SU-DHL-6 (cell line): Measurements from ENCODE around the gene HIBCH.
"Not testable (repeated sequence)": the region's sequence is repeated elsewhere in the genome, so short reads cannot be mapped to it uniquely, and the experiment has no call there.

Source experiments
- H2AFZ ChIP-seq: fragments of 200-600 bp; sonication (generic); 2 replicates; pipeline ENCODE4 v1.6.1; 2014; ENCODE audit warnings: low read depth, mild to moderate bottlenecking, moderate library complexity, mixed read lengths, antibody characterized with exemption, low read length; ENCODE audit not compliant: severe bottlenecking
- H3F3A ChIP-seq: fragments of 200-600 bp; shearing (Covaris generic); 2 replicates; pipeline ENCODE4 v1.6.0; 2016; ENCODE audit warnings: antibody characterized with exemption, mild to moderate bottlenecking; ENCODE audit not compliant: insufficient read depth
- H3K27ac ChIP-seq: fragments of 200-600 bp; sonication (generic); 2 replicates; pipeline ENCODE4 v1.5.1; 2016; ENCODE audit warnings: low read depth, mild to moderate bottlenecking, low read length, moderate library complexity, mixed read lengths
- H3K27me3 ChIP-seq: fragments of 200-600 bp; sonication (generic), shearing (Covaris generic); 2 replicates; pipeline ENCODE4 v1.6.0; 2014; ENCODE audit warnings: mild to moderate bottlenecking, low read length
- H3K36me3 ChIP-seq: fragments of 200-600 bp; sonication (generic); 2 replicates; pipeline ENCODE4 v1.6.1; 2014; ENCODE audit warnings: mild to moderate bottlenecking, low read length, mixed read lengths
- H3K4me2 ChIP-seq: fragments of 300-600, 200-600 bp; shearing (Covaris generic), sonication (generic); 2 replicates; pipeline ENCODE4 v1.6.0; 2014; ENCODE audit warnings: low read length, low read depth, mild to moderate bottlenecking; ENCODE audit not compliant: poor library complexity, severe bottlenecking
- H3K4me3 ChIP-seq: fragments of 200-600 bp; sonication (generic); 2 replicates; pipeline ENCODE4 v1.5.1; 2014; ENCODE audit warnings: antibody characterized with exemption, low read length, mild to moderate bottlenecking, mixed read lengths; ENCODE audit not compliant: insufficient read depth, poor library complexity, severe bottlenecking
- H3K79me2 ChIP-seq: fragments of 200-600 bp; sonication (generic); 2 replicates; pipeline ENCODE4 v1.6.1; 2014; ENCODE audit warnings: mild to moderate bottlenecking, low read length, moderate library complexity; ENCODE audit not compliant: insufficient read depth
- H3K9ac ChIP-seq: fragments of 200-600 bp; sonication (generic); 2 replicates; pipeline ENCODE4 v1.7.0; 2014; ENCODE audit warnings: mild to moderate bottlenecking, low read length
- H3K9me2 ChIP-seq: fragments of 200-600 bp; sonication (generic); replicated peaks from 2 replicates; pipeline ENCODE4 v1.6.1; 2014; ENCODE audit warnings: low read length; ENCODE audit not compliant: insufficient read depth
- H3K9me3 ChIP-seq: fragments of 200-600 bp; sonication (generic); 2 replicates; pipeline ENCODE4 v1.6.1; 2014; ENCODE audit warnings: low read length, mixed read lengths; ENCODE audit not compliant: insufficient read depth
- H4K20me1 ChIP-seq: fragments of 200-600 bp; sonication (generic); 2 replicates; pipeline ENCODE4 v1.6.1; 2014; ENCODE audit warnings: low read depth, mild to moderate bottlenecking, antibody characterized with exemption, low read length, moderate library complexity, mixed read lengths
- EZH2phosphoT487 ChIP-seq: fragments of 200-600 bp; sonication (generic), shearing (Covaris generic); conservative IDR thresholded peaks from 2 replicates; pipeline ENCODE4 v1.6.1; 2018; ENCODE audit warnings: mild to moderate bottlenecking, antibody characterized with exemption, low read length, moderate library complexity, mixed read lengths
- TF ChIP-seq, protein P1 (sequence below): fragments of 200-600 bp; sonication (generic); IDR thresholded peaks from one replicate; pipeline ENCODE4 v1.5.1; 2017; ENCODE audit warnings: antibody characterized with exemption, mild to moderate bottlenecking, low read length, moderate library complexity; ENCODE audit not compliant: insufficient read depth, poor library complexity, severe bottlenecking

Gene HIBCH

DNA sequence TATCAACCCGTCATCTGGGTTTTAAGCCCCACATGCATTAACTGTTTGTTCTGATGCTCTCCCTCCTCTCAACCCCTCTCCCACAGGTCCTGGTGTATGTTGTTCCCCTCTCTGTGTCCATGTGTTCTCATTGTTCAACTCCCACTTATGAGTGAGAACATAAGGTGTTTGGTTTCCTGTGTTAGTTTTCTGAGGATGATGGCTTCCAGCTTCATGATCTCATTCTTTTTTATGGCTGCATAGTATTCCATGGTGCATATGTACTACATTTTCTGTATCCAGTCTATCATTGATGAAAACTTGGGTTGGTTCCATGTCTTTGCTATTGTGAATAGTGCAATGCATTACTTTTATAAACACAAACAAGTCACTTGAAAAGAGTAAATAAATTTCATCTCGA lies 16.8 kb upstream of the HIBCH start:
- no peak overlapping the region for H3K4me2 ChIP-seq
- no peaks in the 10 kb centered on the region for H3K79me2 ChIP-seq
- no peaks in the 10 kb centered on the region for H3K9me2 ChIP-seq
- H3K27ac ChIP-seq: no peak overlapping the region
- H3K9me3 ChIP-seq: no peaks in the 10 kb centered on the region
- no peak overlapping the region for H3K9ac ChIP-seq
- no peak overlapping the region for H2AFZ ChIP-seq
- no peaks in the 10 kb centered on the region for H3K27me3 ChIP-seq
- H3K36me3 ChIP-seq: no peaks in the 10 kb centered on the region
- TF ChIP-seq, protein P1, sequence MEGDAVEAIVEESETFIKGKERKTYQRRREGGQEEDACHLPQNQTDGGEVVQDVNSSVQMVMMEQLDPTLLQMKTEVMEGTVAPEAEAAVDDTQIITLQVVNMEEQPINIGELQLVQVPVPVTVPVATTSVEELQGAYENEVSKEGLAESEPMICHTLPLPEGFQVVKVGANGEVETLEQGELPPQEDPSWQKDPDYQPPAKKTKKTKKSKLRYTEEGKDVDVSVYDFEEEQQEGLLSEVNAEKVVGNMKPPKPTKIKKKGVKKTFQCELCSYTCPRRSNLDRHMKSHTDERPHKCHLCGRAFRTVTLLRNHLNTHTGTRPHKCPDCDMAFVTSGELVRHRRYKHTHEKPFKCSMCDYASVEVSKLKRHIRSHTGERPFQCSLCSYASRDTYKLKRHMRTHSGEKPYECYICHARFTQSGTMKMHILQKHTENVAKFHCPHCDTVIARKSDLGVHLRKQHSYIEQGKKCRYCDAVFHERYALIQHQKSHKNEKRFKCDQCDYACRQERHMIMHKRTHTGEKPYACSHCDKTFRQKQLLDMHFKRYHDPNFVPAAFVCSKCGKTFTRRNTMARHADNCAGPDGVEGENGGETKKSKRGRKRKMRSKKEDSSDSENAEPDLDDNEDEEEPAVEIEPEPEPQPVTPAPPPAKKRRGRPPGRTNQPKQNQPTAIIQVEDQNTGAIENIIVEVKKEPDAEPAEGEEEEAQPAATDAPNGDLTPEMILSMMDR: no peak
- TF ChIP-seq EZH2phosphoT487: no peak
- no peak overlapping the region for H3K4me3 ChIP-seq
- no peaks in the 10 kb centered on the region for H3F3A ChIP-seq
- H4K20me1 ChIP-seq: no peaks in the 10 kb centered on the region

GRCh38 chr2:190335584-190335983 lies 16.0 kb upstream of the HIBCH start:
- H4K20me1 ChIP-seq, H3K9me3 ChIP-seq, H3K9me2 ChIP-seq, H3K9ac ChIP-seq, H3K36me3 ChIP-seq, H3K27ac ChIP-seq, H3K27me3 ChIP-seq, H3K4me3 ChIP-seq, H3K4me2 ChIP-seq, H3F3A ChIP-seq, H2AFZ ChIP-seq, H3K79me2 ChIP-seq: not testable (repeated sequence)

DNA sequence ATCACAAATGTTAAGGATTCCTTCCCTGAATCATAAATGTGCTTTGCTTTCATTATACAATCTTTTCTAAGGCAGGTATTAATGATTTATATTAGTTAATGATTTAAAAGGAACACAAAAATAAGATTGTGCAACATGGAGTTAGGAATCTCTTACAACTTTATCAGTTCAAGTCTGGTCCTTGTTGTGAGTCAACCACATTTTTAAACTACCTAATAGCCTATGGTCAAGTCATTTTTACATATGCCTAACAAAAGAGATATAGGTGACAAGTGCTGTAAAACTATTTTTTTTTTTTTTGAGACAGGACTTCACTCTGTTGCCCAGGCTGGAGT lies 15.6 kb upstream of the HIBCH start:
- Histone ChIP-seq H3K79me2 (no peaks in the 10 kb centered on the region), H3K36me3 (no peaks in the 10 kb centered on the region), H3K9me2 (no peaks in the 10 kb centered on the region), H3F3A (no peaks in the 10 kb centered on the region), H3K9me3 (no peaks in the 10 kb centered on the region), H3K4me2 (no peak overlapping the region), H3K27ac (no peak overlapping the region), H2AFZ (no peak overlapping the region), H3K4me3 (no peak overlapping the region), H3K27me3 (no peaks in the 10 kb centered on the region), H4K20me1 (no peaks in the 10 kb centered on the region), H3K9ac (no peak overlapping the region)
- no peak for TF ChIP-seq EZH2phosphoT487
- TF ChIP-seq, protein P1: no peak

DNA sequence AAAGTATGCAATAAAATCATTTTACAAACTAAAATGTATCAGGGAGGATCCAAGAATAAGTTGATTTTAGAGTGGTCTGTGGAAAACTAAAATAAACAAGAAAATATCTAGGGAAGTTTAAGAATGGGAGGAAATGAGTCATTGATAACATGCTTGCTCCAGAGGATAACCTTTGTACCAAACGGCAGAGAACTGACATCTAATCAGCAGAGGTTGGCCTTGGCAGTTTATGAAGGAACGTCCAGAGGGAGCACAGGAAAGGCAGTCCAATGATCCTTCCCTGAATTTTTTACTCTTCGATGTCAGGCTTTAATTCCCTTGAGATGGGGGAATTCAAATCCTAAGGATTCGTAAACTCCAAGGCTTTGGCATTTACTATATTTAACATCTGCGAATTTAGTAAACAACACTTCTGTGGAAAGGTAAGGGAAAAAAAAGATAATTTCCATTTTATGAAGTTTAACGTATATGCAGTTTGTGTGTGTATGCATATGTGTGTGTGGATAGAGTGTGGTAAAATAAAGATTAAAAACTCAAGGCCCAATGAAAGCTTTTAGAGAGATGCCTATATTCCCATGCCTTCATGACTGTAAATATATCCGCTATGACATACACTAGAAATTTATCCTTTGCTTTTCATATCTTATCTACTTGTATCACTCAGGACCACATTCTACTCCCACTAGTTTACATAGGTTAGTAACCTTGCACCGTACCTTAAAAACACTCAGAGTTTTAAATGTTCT lies 15.0 kb upstream of the HIBCH start:
- no peak for TF ChIP-seq EZH2phosphoT487
- TF ChIP-seq, protein P1: no peak
- no peak overlapping the region for H2AFZ ChIP-seq
- no peaks in the 10 kb centered on the region for H3K9me3 ChIP-seq
- H3K27ac ChIP-seq: no peak overlapping the region
- H3K9ac ChIP-seq: no peak overlapping the region
- H3K4me3 ChIP-seq: no peak overlapping the region
- H3K27me3 ChIP-seq: no peaks in the 10 kb centered on the region
- H3K4me2 ChIP-seq: no peak overlapping the region
- no peaks in the 10 kb centered on the region for H3F3A ChIP-seq
- H3K9me2 ChIP-seq: no peaks in the 10 kb centered on the region
- no peaks in the 10 kb centered on the region for H3K79me2 ChIP-seq
- no peaks in the 10 kb centered on the region for H3K36me3 ChIP-seq
- H4K20me1 ChIP-seq: no peaks in the 10 kb centered on the region
